Activated T-helper 1 cell treated with anti-CD3 and anti-CD28 coated beads, Interleukin-2, amount 50 U/mL, for 16 hours (primary cell): ENCODE data around the gene CCDC38.

Experiments used
- DNase-seq, 2 donors: peaks; one replicate each; pipeline ENCODE4 v3.0.0-alpha.2; 2020; ENCODE audit warnings: low read depth in 1 of 2, low spot score in 1 of 2

The CCDC38 gene

GRCh38 chr12:95837240-95838038 is 105.0 kb downstream of the CCDC38 start:
- DNase-seq, result no peak

GRCh38 chr12:95836630-95837239 is 105.7 kb downstream of the CCDC38 start:
- no peak for DNase-seq

- no peak for DNase-seq
These were observed 106.2 kb downstream of the CCDC38 start for GRCh38 chr12:95836185-95836609.

- DNase-seq, result no peak
These were observed 107.8 kb downstream of the CCDC38 start for GRCh38 chr12:95834572-95834971.

- DNase-seq, result no peak
These were observed 111.9 kb downstream of the CCDC38 start for GRCh38 chr12:95830335-95831089.

- no peak for DNase-seq
These were observed 113.0 kb downstream of the CCDC38 start for GRCh38 chr12:95829395-95829794.

- no peak for DNase-seq
These were observed 122.2 kb downstream of the CCDC38 start for GRCh38 chr12:95820096-95820703.
